H7 (cell line): ENCODE data around the gene CALHM4. TPM values are rescaled to one million over a fixed set of nuclear protein-coding genes. Genes with fewer than 3 reads are reported as not detected.

Source experiments
- DNase-seq: peaks from one replicate; pipeline ENCODE4 v3.0.0; 2012
- H3K27me3 ChIP-seq: 2 replicates; pipeline ENCODE4 v1.6.0; 2011; ENCODE audit warnings: mild to moderate bottlenecking, low read length; ENCODE audit not compliant: control insufficient read depth, insufficient read depth
- H3K36me3 ChIP-seq: replicated peaks from 2 replicates; pipeline ENCODE4 v1.5.1; 2011; ENCODE audit warnings: low read length; ENCODE audit not compliant: control insufficient read depth, insufficient read depth
- H3K4me3 ChIP-seq: 2 replicates; pipeline ENCODE4 v1.5.1; 2011; ENCODE audit warnings: low read depth, mild to moderate bottlenecking, control low read depth, low read length, moderate library complexity; ENCODE audit not compliant: insufficient read depth
- total RNA-seq: library from RNA; depleted of rRNA; stranded (reverse); fragments of >200 nt; shearing (Covaris generic); gene quantifications from 2 replicates; pipeline ENCODE4 v1.2.3, GENCODE V29; 2014; rRNA removed

The CALHM4 gene, protein sequence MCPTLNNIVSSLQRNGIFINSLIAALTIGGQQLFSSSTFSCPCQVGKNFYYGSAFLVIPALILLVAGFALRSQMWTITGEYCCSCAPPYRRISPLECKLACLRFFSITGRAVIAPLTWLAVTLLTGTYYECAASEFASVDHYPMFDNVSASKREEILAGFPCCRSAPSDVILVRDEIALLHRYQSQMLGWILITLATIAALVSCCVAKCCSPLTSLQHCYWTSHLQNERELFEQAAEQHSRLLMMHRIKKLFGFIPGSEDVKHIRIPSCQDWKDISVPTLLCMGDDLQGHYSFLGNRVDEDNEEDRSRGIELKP
- total RNA-seq, result not detected in 2 replicates

DNA sequence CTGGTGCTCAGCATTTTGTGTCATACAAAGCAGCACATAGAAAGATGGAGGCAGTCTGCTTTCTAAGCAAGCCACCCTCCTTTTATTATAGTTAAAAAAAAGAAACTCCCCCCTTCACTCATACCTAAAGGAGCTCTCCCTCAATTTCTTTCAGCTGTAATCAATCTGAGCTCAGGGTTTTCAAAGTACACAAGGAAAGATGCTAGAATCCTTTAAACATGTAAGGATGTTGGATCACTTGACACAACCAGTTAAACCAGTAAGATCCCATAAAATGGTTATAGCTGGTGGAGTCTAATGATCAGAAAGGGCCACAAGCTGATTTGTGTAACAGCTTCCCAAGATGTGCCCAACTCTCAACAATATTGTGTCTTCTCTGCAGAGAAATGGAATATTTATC lies at the start of gene CALHM4:
TSS of gene CALHM4 (plus strand) at position 301 of the 400 bp plus-strand sequence. CDS start at position 344, 43 bp downstream.
- Histone ChIP-seq H3K27me3 (no peaks in the 10 kb centered on the region), H3K4me3 (no peak within 1 kb of the TSS), H3K36me3 (no peaks in the 10 kb centered on the region)
- DNase-seq, result no peak

DNA sequence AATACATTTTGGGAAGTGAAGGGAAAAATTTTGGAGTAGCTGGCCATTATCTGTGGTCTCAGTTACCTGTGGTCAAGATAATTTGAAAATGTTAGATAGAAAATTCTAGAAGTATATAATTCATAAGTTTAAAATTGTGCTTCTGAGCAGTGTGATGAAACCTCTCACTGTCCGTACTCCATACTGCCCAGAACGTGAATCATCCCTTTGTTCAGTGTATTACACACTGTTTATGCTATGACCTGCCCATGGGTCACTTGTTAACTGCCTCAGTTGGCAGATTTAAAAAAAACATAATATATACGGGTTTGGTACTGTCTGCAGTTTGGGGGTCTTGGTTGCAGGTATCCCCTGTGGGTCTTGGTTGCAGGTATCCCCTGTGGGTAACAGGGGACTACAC lies 46.2 kb upstream of the CALHM4 start:
- H3K4me3 ChIP-seq, result no peak overlapping the region

DNA sequence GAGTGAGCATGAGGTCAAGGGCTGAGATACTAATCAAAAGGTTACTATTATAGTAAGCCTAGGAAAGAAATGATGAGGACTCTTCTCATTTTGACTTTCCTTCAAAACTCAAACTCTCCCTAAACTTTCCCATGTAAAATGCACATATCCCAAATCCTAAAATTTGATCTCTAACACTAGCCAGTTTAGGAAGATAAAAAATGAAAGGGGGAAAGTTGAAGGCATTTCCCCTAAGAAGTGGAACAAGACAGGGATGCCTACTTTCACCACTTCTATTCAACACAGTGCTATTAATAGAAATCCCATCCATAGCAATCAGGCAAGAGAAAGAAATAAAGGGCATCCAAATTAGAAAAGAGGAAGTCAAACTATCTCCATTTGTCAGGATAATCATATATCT lies 45.0 kb upstream of the CALHM4 start:
- Histone ChIP-seq H3K4me3 (no peak overlapping the region), H3K27me3 (no peaks in the 10 kb centered on the region), H3K36me3 (no peaks in the 10 kb centered on the region)
- no peak for DNase-seq

More for the DNA sequence above, 46.2 kb upstream of the CALHM4 start:
- no peaks in the 10 kb centered on the region for H3K36me3 ChIP-seq
- H3K27me3 ChIP-seq, result no peaks in the 10 kb centered on the region
- DNase-seq, result no peak

DNA sequence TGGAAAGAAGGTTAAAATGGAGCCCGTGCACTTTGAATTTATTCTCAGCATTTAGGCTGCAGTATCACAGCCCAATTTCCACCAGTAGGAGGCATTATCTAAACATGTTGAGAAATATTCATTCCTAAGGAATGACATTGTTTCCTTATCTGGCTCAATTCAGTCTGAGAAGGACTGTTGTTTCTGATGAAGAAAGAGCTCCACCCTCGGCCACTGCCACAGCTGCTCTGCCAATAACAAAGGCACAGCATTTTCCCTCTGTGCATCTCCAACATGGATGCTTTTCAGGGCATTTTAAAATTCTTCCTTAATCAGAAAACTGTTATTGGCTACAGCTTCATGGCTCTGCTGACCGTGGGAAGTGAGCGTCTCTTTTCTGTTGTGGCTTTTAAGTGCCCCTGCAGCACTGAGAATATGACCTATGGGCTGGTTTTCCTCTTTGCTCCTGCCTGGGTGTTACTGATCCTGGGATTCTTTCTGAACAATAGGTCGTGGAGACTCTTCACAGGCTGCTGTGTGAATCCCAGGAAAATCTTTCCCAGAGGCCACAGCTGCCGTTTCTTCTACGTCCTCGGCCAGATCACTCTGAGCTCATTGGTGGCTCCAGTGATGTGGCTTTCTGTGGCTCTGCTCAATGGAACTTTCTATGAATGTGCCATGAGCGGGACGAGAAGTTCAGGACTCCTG lies 42.0 kb upstream of the CALHM4 start, which contains the start of gene CALHM5:
TSS of gene CALHM5 (plus strand) at position 216 of the 687 bp plus-strand sequence. CDS start at position 274, 58 bp downstream.
- Histone ChIP-seq H3K36me3 (no peaks in the 10 kb centered on the region), H3K4me3 (no peak within 1 kb of the TSS), H3K27me3 (no peaks in the 10 kb centered on the region)
- DNase-seq, result peak; percentile 24

DNA sequence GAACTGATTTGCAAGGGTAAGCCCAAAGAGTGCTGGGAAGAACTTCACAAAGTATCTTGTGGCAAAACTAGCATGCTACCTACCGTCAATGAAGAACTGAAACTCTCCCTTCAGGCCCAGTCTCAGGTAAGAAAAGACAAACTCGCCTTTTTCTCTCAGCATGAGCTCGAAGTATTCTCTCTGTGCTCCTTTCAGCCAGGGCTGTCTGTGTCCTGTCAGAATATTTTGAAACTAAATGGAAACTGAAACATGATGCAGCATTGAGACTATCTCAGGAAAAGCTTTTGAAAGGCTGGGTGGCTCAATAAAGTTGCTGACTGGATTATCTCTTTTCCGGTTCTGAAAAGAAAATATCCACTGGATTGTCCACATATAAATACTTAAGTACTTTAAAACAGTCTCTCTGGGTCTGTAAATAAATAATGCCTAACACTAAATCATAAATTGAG lies 41.4 kb upstream of the CALHM4 start:
- DNase-seq, result no peak
- no peaks in the 10 kb centered on the region for H3K27me3 ChIP-seq
- H3K36me3 ChIP-seq, result no peaks in the 10 kb centered on the region
- H3K4me3 ChIP-seq, result no peak overlapping the region

DNA sequence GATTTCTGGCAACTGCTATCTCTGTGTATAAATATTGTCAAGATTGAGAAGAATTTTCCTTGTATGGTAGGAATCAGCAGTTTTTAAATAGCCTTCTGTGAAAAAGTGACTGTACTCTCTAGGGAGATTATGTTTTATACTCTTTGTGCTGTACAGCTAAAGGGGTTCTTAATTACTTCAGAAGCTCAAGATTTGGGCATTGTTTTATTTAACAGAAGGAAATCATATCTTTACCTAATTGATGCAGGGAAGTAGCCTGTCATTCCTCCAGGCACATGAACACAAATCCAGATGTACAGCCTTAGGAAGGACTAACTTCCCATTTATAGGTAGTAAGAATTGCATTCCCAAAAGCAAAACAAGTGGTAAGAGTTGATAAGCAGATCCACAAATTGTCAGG lies 40.8 kb upstream of the CALHM4 start:
- no peak for DNase-seq
- no peaks in the 10 kb centered on the region for H3K27me3 ChIP-seq
- H3K4me3 ChIP-seq, result no peak overlapping the region
- no peaks in the 10 kb centered on the region for H3K36me3 ChIP-seq

DNA sequence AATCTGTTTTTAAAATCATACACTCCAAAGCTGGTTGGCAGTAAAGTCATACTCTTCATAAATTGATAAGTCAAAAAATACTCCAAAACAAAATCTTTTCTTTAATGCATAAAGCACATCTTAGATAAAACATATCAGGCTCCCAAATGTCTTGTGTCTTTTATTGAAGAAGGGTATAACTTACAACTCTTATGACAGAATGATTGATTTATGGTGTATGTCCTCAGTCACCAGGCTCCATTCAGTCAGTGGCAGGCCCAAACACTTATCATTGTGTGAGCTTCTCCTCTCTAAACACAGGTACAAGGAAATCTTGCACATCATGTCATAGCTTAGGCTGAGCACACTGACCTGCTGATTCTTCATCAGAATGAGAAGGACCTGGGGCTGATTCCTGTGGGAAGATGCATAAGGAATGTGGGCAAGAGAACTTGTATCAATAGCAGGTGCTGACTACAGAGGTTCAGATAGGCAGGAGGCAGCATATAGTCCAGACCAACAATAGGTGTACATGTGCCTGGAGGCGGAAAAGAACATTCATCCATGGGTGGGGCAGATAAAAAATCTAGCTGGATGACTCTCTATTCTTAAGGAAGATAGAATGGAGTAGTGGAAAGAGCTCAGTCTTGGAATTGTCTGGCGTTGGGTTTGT lies 40.2 kb upstream of the CALHM4 start:
- Histone ChIP-seq H3K27me3 (no peaks in the 10 kb centered on the region), H3K4me3 (no peak overlapping the region)

DNA sequence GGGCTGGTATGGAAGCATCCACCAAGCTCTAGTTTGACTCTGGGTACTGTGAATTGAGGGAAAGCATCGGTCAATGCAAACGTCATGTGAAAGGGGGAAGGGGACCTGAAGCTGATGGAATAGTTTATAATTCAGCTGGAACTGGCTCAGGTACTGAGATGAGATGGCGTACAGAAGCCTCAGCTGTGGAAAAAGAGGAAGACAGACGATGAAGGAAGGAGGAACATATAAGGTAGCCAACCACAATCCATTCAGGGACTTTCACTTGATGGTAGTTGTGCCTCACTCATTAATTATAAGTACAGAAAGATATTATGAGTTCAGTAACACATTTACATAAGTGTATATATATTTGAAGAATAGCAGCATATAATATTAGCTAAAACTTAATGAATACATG lies 39.4 kb upstream of the CALHM4 start:
- Histone ChIP-seq H3K27me3 (no peaks in the 10 kb centered on the region), H3K4me3 (no peak overlapping the region), H3K36me3 (no peaks in the 10 kb centered on the region)
- DNase-seq, result no peak

More for the DNA sequence above, 40.2 kb upstream of the CALHM4 start:
- H3K36me3 ChIP-seq, result no peaks in the 10 kb centered on the region
- no peak for DNase-seq

DNA sequence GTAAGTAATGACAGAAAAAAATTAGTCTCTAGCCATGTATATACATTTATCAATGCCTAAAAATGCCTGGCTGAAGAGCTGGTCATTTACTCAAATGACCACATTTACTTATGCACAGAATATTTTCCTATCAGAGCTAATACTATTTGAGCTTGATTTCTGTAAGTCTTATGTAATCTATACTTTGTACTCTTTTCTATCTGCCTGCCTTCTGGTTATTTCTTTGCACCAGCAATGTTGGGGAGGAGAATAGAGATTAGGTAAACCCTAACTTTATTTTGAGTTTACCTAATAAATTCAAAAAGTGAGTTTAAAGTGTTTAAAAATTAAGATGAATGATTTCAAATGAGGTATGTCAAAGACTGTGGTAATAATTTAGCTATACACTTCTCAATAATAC lies 38.4 kb upstream of the CALHM4 start:
- Histone ChIP-seq H3K36me3 (no peaks in the 10 kb centered on the region), H3K4me3 (no peak overlapping the region), H3K27me3 (no peaks in the 10 kb centered on the region)
- no peak for DNase-seq

DNA sequence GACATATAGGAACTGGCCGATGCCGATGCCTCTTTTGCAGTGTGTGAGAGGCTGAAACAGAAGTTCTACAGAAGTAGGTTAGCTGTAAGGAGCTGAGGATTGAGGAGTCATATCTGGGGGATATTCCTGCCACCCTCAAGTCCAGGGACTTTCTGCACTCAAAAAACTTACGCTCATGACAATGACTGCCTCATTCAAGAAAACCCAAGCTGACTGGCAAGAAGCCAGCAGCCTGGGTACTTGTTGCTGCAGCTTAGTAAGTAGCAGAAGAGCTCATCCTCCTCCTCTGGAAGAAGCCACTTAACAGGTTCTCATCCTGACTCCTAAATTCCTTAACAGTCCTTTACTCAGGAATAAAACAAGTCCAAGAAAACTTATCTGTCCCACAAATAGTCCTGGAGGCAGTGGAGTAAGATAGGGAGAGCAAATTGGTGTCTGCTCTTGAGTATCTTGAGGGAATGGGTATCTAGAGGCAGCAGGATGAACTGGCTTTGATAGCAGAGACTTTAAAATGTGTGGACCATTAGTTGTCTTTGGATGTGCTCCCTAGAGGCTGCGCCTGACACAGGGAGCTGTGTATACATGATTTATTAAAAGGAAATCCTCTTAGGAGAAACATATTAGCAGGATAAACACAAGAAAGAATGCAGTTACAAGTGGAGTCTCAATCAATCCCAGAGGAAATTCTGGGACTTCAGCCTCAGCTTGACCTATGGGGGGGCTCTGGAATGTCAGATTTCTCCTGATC lies 34.8 kb upstream of the CALHM4 start:
- Histone ChIP-seq H3K4me3 (no peak overlapping the region), H3K36me3 (no peaks in the 10 kb centered on the region), H3K27me3 (no peaks in the 10 kb centered on the region)
- DNase-seq, result no peak

DNA sequence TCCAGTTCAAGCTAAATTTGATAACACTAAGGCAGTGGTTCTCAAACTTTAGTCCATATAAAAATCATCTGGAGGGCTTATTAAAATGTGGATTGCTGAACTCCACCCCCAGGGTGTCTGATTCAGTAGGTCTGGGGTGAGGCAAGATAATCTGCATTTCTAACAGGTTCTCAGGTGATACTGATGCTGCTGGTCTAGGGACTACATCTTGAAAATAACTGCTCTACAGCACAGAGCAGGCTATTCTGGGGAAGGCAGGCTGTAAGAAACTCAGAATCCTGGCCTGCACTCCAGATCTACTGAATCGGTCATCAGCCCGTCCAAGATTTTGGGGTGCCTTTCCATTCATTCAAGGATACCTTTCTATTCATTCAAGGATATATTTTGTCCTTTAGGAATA lies 30.7 kb upstream of the CALHM4 start:
- Histone ChIP-seq H3K27me3 (no peaks in the 10 kb centered on the region), H3K36me3 (no peaks in the 10 kb centered on the region), H3K4me3 (no peak overlapping the region)
- DNase-seq, result peak; percentile 21

DNA sequence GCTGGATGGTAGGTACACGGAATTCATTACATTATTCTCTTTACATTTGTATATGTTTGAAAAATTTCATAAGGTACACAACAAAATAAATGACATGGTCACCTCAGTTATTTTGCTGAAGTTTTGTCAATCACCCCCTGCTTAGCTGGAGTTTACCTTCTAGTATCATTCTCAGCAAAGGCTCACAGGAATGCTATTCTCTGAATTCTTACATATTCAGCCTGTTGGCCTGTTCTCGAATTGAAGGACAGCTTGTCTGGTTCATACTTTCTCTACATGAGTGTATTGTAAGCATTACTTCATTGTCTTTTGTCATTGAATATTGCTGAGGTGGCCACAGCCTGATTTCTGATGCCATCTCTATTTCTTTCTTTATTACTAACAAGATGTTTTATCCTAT lies 29.3 kb upstream of the CALHM4 start:
- Histone ChIP-seq H3K36me3 (no peaks in the 10 kb centered on the region), H3K4me3 (no peak overlapping the region), H3K27me3 (no peaks in the 10 kb centered on the region)
- peak; percentile 5 for DNase-seq

DNA sequence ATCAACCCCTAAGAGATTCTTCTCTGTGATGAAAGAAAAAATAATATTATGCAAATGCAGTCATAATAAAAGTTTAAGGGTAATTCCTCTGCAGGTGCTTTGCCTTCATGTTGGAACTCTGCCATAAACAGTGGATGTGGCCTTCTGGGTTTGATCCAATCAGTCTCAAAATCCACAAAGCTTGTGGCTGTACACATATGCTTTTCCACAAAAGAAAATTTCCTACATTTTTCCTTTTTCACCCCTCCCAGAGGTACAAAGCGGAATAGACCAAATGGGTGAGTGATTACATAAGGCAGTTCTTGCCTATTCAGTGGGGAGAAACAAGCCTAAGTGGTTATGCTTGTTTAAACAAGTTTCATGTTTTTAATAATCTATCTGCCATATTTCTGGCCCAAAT lies 25.4 kb upstream of the CALHM4 start:
- H3K36me3 ChIP-seq, result no peaks in the 10 kb centered on the region
- no peak for DNase-seq
- no peaks in the 10 kb centered on the region for H3K27me3 ChIP-seq
- no peak overlapping the region for H3K4me3 ChIP-seq

DNA sequence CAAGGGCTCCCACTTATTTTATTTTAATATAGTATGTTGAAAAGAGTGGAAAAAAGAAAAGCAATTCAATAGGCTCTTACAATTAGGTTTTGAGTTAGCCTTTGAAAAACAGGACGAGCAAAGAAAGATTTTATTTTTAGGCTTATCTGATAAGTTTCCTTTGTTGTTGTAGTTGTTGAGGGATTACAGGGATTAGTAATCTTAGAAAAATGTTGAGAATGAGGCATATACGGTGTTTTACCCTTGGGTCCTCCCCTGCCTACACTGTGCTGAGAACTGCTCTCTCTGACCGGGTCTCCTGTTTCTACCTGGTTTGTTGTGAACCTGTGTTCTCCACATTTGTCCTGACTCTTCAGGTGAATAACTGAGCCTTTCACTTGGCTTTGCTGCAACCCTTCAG lies 24.8 kb upstream of the CALHM4 start:
- no peak overlapping the region for H3K4me3 ChIP-seq
- DNase-seq, result peak; percentile 19
- no peaks in the 10 kb centered on the region for H3K36me3 ChIP-seq
- H3K27me3 ChIP-seq, result no peaks in the 10 kb centered on the region
